Nephron (organoid): Measurements from ENCODE around the gene SPRED1.
"Not testable (repeated sequence)": the region's sequence is repeated elsewhere in the genome, so short reads cannot be mapped to it uniquely, and the experiment has no call there.

Experiments used
- H3K27ac Mint-ChIP-seq, 3 experiments: 2 replicates each; pipeline ENCODE4 v1.8.0; 2020; ENCODE audit warnings: mixed read lengths in 3 of 3, mild to moderate bottlenecking in 2 of 3, moderate library complexity in 1 of 3
- H3K27me3 Mint-ChIP-seq: 2 replicates; pipeline ENCODE4 v1.8.0; 2021; ENCODE audit warnings: low read depth, mild to moderate bottlenecking, moderate library complexity, mixed read lengths
- H3K36me3 Mint-ChIP-seq: 2 replicates; pipeline ENCODE4 v1.8.0; 2020; ENCODE audit warnings: low read depth, mixed read lengths
- H3K4me1 Mint-ChIP-seq: 2 replicates; pipeline ENCODE4 v1.8.0; 2020; ENCODE audit warnings: mixed read lengths
- H3K4me3 Mint-ChIP-seq, 3 experiments: 2 replicates each; pipeline ENCODE4 v1.8.0; 2020; ENCODE audit warnings: mild to moderate bottlenecking in 3 of 3, mixed read lengths in 3 of 3, moderate library complexity in 2 of 3
- H3K9me3 Mint-ChIP-seq: 2 replicates; pipeline ENCODE4 v1.8.0; 2020; ENCODE audit warnings: mixed read lengths
- CTCF ChIP-seq, 3 experiments: fragments of 200-600 bp; sonication (generic); IDR thresholded peaks; one replicate each; pipeline ENCODE4 v1.5.0; 2021; ENCODE audit warnings: antibody characterized with exemption in 3 of 3; ENCODE audit not compliant: unreplicated experiment in 3 of 3

The SPRED1 gene

GRCh38 chr15:38226608-38227266 lies 25.9 kb upstream of the SPRED1 start:
- TF ChIP-seq CTCF (IDR thresholded peaks at IDR 0.05; ENCODE audit: unreplicated experiment in 3 of 3), result no peak
- no peak overlapping the region for H3K4me3 Mint-ChIP-seq
- H3K27ac Mint-ChIP-seq, result peak overlapping the region in 2 of 3 experiments; percentile 21 to 25
- peaks cover 26% of the 10 kb centered on the region for H3K4me1 Mint-ChIP-seq
- H3K36me3 Mint-ChIP-seq, result no peaks in the 10 kb centered on the region
- H3K9me3 Mint-ChIP-seq, result no peaks in the 10 kb centered on the region
- H3K27me3 Mint-ChIP-seq, result peaks cover 4% of the 10 kb centered on the region

GRCh38 chr15:38227941-38228340 lies 24.7 kb upstream of the SPRED1 start:
- H3K27me3 Mint-ChIP-seq, result peaks cover 4% of the 10 kb centered on the region
- no peak overlapping the region for H3K4me3 Mint-ChIP-seq
- H3K4me1 Mint-ChIP-seq, result peaks cover 26% of the 10 kb centered on the region
- no peak for TF ChIP-seq CTCF (IDR thresholded peaks at IDR 0.05; ENCODE audit: unreplicated experiment in 3 of 3)
- H3K9me3 Mint-ChIP-seq, result no peaks in the 10 kb centered on the region
- H3K27ac Mint-ChIP-seq, result no peak overlapping the region
- no peaks in the 10 kb centered on the region for H3K36me3 Mint-ChIP-seq

GRCh38 chr15:38228618-38229017 lies 24.0 kb upstream of the SPRED1 start:
- peaks cover under 1% of the 10 kb centered on the region for H3K27me3 Mint-ChIP-seq
- H3K4me3 Mint-ChIP-seq, result no peak overlapping the region
- peaks cover 26% of the 10 kb centered on the region for H3K4me1 Mint-ChIP-seq
- no peaks in the 10 kb centered on the region for H3K9me3 Mint-ChIP-seq
- H3K27ac Mint-ChIP-seq, result no peak overlapping the region
- no peaks in the 10 kb centered on the region for H3K36me3 Mint-ChIP-seq
- TF ChIP-seq CTCF (IDR thresholded peaks at IDR 0.05; ENCODE audit: unreplicated experiment in 3 of 3), result no peak

GRCh38 chr15:38229705-38230310 lies 22.8 kb upstream of the SPRED1 start:
- no peak for TF ChIP-seq CTCF (IDR thresholded peaks at IDR 0.05; ENCODE audit: unreplicated experiment in 3 of 3)
- no peak overlapping the region for H3K4me3 Mint-ChIP-seq
- peaks cover 20% of the 10 kb centered on the region for H3K4me1 Mint-ChIP-seq
- no peaks in the 10 kb centered on the region for H3K9me3 Mint-ChIP-seq
- no peak overlapping the region for H3K27ac Mint-ChIP-seq
- no peaks in the 10 kb centered on the region for H3K27me3 Mint-ChIP-seq
- no peaks in the 10 kb centered on the region for H3K36me3 Mint-ChIP-seq

- Mint-ChIP-seq H3K36me3 (no peaks in the 10 kb centered on the region), H3K27me3 (no peaks in the 10 kb centered on the region)
Measured at GRCh38 chr15:38231436-38231835, 21.2 kb upstream of the SPRED1 start.

GRCh38 chr15:38237021-38237420 lies 15.6 kb upstream of the SPRED1 start:
- H3K27ac Mint-ChIP-seq, H3K27me3 Mint-ChIP-seq, H3K36me3 Mint-ChIP-seq, H3K4me3 Mint-ChIP-seq, H3K4me1 Mint-ChIP-seq, H3K9me3 Mint-ChIP-seq: not testable (repeated sequence)

More at GRCh38 chr15:38231436-38231835, 21.2 kb upstream of the SPRED1 start:
- no peaks in the 10 kb centered on the region for H3K9me3 Mint-ChIP-seq
- TF ChIP-seq CTCF (IDR thresholded peaks at IDR 0.05; ENCODE audit: unreplicated experiment in 3 of 3), result no peak
- H3K4me3 Mint-ChIP-seq, result no peak overlapping the region
- peaks cover 18% of the 10 kb centered on the region for H3K4me1 Mint-ChIP-seq
- H3K27ac Mint-ChIP-seq, result no peak overlapping the region
